SK-N-SH treated with all-trans-retinoic acid at 6 μM for 48 hours (cell line): Measurements from ENCODE around the gene TMEM131.

ENCODE experiments used
- ISL1 ChIP-seq: fragments of 250-450 bp; sonication (Bioruptor Pico); IDR thresholded peaks from 2 replicates; pipeline ENCODE4 v2.1.2; 2022; ENCODE audit warnings: mild to moderate bottlenecking, moderate library complexity
- SNAI2 ChIP-seq: fragments of 250-450 bp; sonication (Bioruptor Pico); IDR thresholded peaks from 2 replicates; pipeline ENCODE4 v1.5.0; 2020; ENCODE audit warnings: mild to moderate bottlenecking, moderate library complexity
- ZFP30 ChIP-seq: fragments of 450-650 bp; formaldehyde crosslinking; IDR thresholded peaks from 2 replicates; pipeline ENCODE4 v1.5.0; 2022; ENCODE audit warnings: mild to moderate bottlenecking, moderate library complexity
- ZNF8 ChIP-seq: fragments of 450-650 bp; formaldehyde crosslinking; IDR thresholded peaks from 2 replicates; pipeline ENCODE4 v1.5.0; 2020; ENCODE audit warnings: mild to moderate bottlenecking, moderate library complexity
- TF ChIP-seq, protein P1 (sequence below): fragments of 250-450 bp; sonication (Bioruptor Pico); IDR thresholded peaks from 2 replicates; pipeline ENCODE4 v1.8.0; 2020; ENCODE audit warnings: mild to moderate bottlenecking, moderate library complexity, borderline replicate concordance

- TF ChIP-seq SNAI2 (CRISPR knock-in tag) (no peak), ZFP30 (CRISPR knock-in tag) (no peak), ZNF8 (no peak), ISL1 (no peak)
- TF ChIP-seq, protein P1, sequence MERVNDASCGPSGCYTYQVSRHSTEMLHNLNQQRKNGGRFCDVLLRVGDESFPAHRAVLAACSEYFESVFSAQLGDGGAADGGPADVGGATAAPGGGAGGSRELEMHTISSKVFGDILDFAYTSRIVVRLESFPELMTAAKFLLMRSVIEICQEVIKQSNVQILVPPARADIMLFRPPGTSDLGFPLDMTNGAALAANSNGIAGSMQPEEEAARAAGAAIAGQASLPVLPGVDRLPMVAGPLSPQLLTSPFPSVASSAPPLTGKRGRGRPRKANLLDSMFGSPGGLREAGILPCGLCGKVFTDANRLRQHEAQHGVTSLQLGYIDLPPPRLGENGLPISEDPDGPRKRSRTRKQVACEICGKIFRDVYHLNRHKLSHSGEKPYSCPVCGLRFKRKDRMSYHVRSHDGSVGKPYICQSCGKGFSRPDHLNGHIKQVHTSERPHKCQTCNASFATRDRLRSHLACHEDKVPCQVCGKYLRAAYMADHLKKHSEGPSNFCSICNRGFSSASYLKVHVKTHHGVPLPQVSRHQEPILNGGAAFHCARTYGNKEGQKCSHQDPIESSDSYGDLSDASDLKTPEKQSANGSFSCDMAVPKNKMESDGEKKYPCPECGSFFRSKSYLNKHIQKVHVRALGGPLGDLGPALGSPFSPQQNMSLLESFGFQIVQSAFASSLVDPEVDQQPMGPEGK (CRISPR knock-in tag) = no peak
Observed at GRCh38 chr2:97761192-97761591, 234.6 kb downstream of the TMEM131 start.
